Measurements from ENCODE around the gene FAM181A. TPM values are rescaled to one million over a fixed set of nuclear protein-coding genes. Genes with fewer than 3 reads are reported as not detected.

Gene FAM181A
- total and polyA plus RNA-seq, 10 of the 15 experiments (the other 5 are each of a cell fraction or from before 2014, with no cell fraction given) = not detected

DNA sequence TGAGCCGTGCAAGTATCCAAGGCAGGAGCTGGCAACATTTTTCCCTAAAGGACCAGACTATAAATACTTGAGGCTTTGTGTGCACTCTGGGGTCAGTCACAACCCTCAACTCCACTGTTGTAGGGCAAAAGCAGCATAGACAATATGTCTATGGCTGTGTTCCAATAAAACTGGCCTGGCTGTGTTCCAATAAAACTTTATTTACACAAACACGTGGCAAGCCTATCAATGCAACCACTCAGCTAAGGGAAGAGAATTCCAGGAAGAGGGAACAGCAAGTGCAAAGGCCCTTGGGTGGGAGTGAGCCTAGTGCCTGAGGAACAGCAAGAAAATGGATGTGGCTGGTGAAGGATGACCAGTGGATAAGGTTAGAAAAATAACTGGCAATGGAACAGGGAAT, 11.3 kb upstream of the FAM181A start:
- no peak for ATAC-seq
- ChIA-PET CTCF (interaction anchor here (1.3 kb wide), 1 partner anchor 86 kb away, joined by 3 read pairs; no protein-coding TSS in a partner anchor), RAD21 (ENCODE audit: unreplicated experiment) (no interaction called here), SMC1A (ENCODE audit: uncharacterized antibody, unreplicated experiment) (no interaction called here), POLR2A (no interaction called here)
- DNase-seq (ENCODE audit: low read depth, low spot score) = no peak
- intact Hi-C loops (cut with micrococcal nuclease; ENCODE audit: unreplicated experiment) (no loop called here), in situ Hi-C loops (cut with MboI) (no loop called here)
- Histone ChIP-seq H2AFZ (ENCODE audit: control insufficient read depth, low read depth, low read length) (no peak overlapping the region), H4K20me1 (ENCODE audit: control insufficient read depth, insufficient read depth) (no peaks in the 10 kb centered on the region), H3K9me3 (replicated peaks; ENCODE audit: control insufficient read depth, insufficient read depth, low read length) (peaks cover 1% of the 10 kb centered on the region; the same call in 1 of the 3 replicates), H3K79me2 (ENCODE audit: control insufficient read depth, insufficient read depth, low read length) (no peaks in the 10 kb centered on the region), H3K27me3 (replicated peaks in 1 of 2; ENCODE audit: control insufficient read depth in 2 of 2, insufficient read depth in 2 of 2, low read length in 1 of 2) (peaks cover 0 to 2% of the 10 kb centered on the region in 2 experiments; a peak in 2 of 4 replicates), H3K4me2 (ENCODE audit: control insufficient read depth, insufficient read depth) (no peak overlapping the region), H3K36me3 (ENCODE audit: control insufficient read depth in 2 of 2, insufficient read depth in 2 of 2, low read length in 1 of 2) (no peaks in the 10 kb centered on the region), H3K9ac (ENCODE audit: control insufficient read depth, insufficient read depth, low read length) (no peak overlapping the region), H3K4me1 (ENCODE audit: control insufficient read depth, insufficient read depth, low read length) (no peaks in the 10 kb centered on the region; the same call in 1 of the 2 replicates), H3K27ac (ENCODE audit: control insufficient read depth, insufficient read depth) (no peak overlapping the region), H3K4me3 (no peak overlapping the region)
- no peak for TF ChIP-seq MTA2 (IDR thresholded peaks at IDR 0.05; ENCODE audit: low read depth)
- TF ChIP-seq, protein P1, sequence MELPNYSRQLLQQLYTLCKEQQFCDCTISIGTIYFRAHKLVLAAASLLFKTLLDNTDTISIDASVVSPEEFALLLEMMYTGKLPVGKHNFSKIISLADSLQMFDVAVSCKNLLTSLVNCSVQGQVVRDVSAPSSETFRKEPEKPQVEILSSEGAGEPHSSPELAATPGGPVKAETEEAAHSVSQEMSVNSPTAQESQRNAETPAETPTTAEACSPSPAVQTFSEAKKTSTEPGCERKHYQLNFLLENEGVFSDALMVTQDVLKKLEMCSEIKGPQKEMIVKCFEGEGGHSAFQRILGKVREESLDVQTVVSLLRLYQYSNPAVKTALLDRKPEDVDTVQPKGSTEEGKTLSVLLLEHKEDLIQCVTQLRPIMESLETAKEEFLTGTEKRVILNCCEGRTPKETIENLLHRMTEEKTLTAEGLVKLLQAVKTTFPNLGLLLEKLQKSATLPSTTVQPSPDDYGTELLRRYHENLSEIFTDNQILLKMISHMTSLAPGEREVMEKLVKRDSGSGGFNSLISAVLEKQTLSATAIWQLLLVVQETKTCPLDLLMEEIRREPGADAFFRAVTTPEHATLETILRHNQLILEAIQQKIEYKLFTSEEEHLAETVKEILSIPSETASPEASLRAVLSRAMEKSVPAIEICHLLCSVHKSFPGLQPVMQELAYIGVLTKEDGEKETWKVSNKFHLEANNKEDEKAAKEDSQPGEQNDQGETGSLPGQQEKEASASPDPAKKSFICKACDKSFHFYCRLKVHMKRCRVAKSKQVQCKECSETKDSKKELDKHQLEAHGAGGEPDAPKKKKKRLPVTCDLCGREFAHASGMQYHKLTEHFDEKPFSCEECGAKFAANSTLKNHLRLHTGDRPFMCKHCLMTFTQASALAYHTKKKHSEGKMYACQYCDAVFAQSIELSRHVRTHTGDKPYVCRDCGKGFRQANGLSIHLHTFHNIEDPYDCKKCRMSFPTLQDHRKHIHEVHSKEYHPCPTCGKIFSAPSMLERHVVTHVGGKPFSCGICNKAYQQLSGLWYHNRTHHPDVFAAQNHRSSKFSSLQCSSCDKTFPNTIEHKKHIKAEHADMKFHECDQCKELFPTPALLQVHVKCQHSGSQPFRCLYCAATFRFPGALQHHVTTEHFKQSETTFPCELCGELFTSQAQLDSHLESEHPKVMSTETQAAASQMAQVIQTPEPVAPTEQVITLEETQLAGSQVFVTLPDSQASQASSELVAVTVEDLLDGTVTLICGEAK (IDR thresholded peaks at IDR 0.05; ENCODE audit: borderline replicate concordance) = peak; percentile 30; the same call in 1 of the 2 replicates
- TF ChIP-seq, protein P2, sequence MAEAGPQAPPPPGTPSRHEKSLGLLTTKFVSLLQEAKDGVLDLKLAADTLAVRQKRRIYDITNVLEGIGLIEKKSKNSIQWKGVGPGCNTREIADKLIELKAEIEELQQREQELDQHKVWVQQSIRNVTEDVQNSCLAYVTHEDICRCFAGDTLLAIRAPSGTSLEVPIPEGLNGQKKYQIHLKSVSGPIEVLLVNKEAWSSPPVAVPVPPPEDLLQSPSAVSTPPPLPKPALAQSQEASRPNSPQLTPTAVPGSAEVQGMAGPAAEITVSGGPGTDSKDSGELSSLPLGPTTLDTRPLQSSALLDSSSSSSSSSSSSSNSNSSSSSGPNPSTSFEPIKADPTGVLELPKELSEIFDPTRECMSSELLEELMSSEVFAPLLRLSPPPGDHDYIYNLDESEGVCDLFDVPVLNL (IDR thresholded peaks at IDR 0.05; ENCODE audit: low read depth, low read length) = no peak
- no peak for TF ChIP-seq CBFB (IDR thresholded peaks at IDR 0.05; ENCODE audit: low read depth)
- BruUV-seq (replicated peaks) = no TSS peak
- no peak for FAIRE-seq
- WGBS (ENCODE audit: insufficient coverage, insufficient replicate concordance, low lambda C conversion rate, missing lambda C conversion rate) = 15% methylated on average over 2 of the region's 2 CpGs
